Osteoblast (primary cell): Measurements from ENCODE around the gene AXIN2. TPM values are rescaled to one million over a fixed set of nuclear protein-coding genes. Genes with fewer than 3 reads are reported as not detected.
"Not testable (repeated sequence)": the region's sequence is repeated elsewhere in the genome, so short reads cannot be mapped to it uniquely, and the experiment has no call there.

ENCODE experiments used
- DNase-seq: peaks from one replicate; pipeline ENCODE4 v3.0.0; 2011; ENCODE audit warnings: low spot score, mixed read lengths; ENCODE audit not compliant: insufficient read length; ENCODE audit errors: missing footprints
- H2AFZ ChIP-seq: 2 replicates; pipeline ENCODE4 v1.6.0; 2011; ENCODE audit warnings: mild to moderate bottlenecking, low read length
- H3K27ac ChIP-seq: 2 replicates; pipeline ENCODE4 v1.5.1; 2011; ENCODE audit warnings: mild to moderate bottlenecking, low read depth, low read length, moderate library complexity
- H3K27me3 ChIP-seq: 2 replicates; pipeline ENCODE4 v1.6.0; 2012; ENCODE audit warnings: mild to moderate bottlenecking, control low read depth, inconsistent platforms, low read length, moderate library complexity; ENCODE audit not compliant: insufficient read depth
- H3K36me3 ChIP-seq: 2 replicates; pipeline ENCODE4 v1.5.1; 2011; ENCODE audit warnings: mild to moderate bottlenecking, low read length, control low read depth, moderate library complexity; ENCODE audit not compliant: insufficient read depth
- H3K4me1 ChIP-seq: 2 replicates; pipeline ENCODE4 v1.5.1; 2011; ENCODE audit warnings: mild to moderate bottlenecking, low read length, control low read depth, moderate library complexity; ENCODE audit not compliant: insufficient read depth
- H3K4me2 ChIP-seq: 2 replicates; pipeline ENCODE4 v1.6.0; 2011; ENCODE audit warnings: mild to moderate bottlenecking, low read length; ENCODE audit not compliant: insufficient read depth
- H3K4me3 ChIP-seq: fragments of 200-600 bp; sonication (generic); 3 replicates; pipeline ENCODE4 v1.5.1; 2012; ENCODE audit warnings: mild to moderate bottlenecking, low read length, inconsistent platforms; ENCODE audit not compliant: insufficient read depth
- H3K79me2 ChIP-seq: 2 replicates; pipeline ENCODE4 v1.6.0; 2012; ENCODE audit warnings: mild to moderate bottlenecking, low read length, control low read depth, inconsistent platforms; ENCODE audit not compliant: insufficient read depth
- H3K9me3 ChIP-seq: 2 replicates; pipeline ENCODE4 v1.5.1; 2011; ENCODE audit warnings: low read depth, low read length, control low read depth
- H4K20me1 ChIP-seq: 2 replicates; pipeline ENCODE4 v1.6.0; 2012; ENCODE audit warnings: mild to moderate bottlenecking, low read length, control low read depth; ENCODE audit not compliant: insufficient read depth
- CTCF ChIP-seq: IDR thresholded peaks from 2 replicates; pipeline ENCODE4 v1.5.1; 2011; ENCODE audit warnings: mild to moderate bottlenecking, low read depth, low read length, moderate library complexity; ENCODE audit errors: extremely low read depth
- total RNA-seq: library from RNA; depleted of rRNA; stranded (reverse); fragments of >200 nt; gene quantifications from 2 replicates; pipeline ENCODE4 v1.2.3, GENCODE V29; 2012

The AXIN2 gene
- total RNA-seq, 1 donor = 5.1 TPM

GRCh38 chr17:65487161-65487560 lies 74.3 kb downstream of the AXIN2 start:
- DNase-seq = no peak
- no peak for TF ChIP-seq CTCF
- H3K9me3 ChIP-seq = no peaks in the 10 kb centered on the region

GRCh38 chr17:65485388-65486299 lies 75.8 kb downstream of the AXIN2 start:
- no peaks in the 10 kb centered on the region for H3K36me3 ChIP-seq
- TF ChIP-seq CTCF = no peak

More at GRCh38 chr17:65487161-65487560, 74.3 kb downstream of the AXIN2 start:
- H3K27me3 ChIP-seq = peaks cover 17% of the 10 kb centered on the region
- H3K4me2 ChIP-seq = no peak overlapping the region
- H4K20me1 ChIP-seq = no peaks in the 10 kb centered on the region
- no peak overlapping the region for H3K4me3 ChIP-seq
- H3K27ac ChIP-seq = no peak overlapping the region
- no peaks in the 10 kb centered on the region for H3K79me2 ChIP-seq
- no peak overlapping the region for H2AFZ ChIP-seq
- no peaks in the 10 kb centered on the region for H3K36me3 ChIP-seq
- peaks cover 8% of the 10 kb centered on the region for H3K4me1 ChIP-seq

DNA sequence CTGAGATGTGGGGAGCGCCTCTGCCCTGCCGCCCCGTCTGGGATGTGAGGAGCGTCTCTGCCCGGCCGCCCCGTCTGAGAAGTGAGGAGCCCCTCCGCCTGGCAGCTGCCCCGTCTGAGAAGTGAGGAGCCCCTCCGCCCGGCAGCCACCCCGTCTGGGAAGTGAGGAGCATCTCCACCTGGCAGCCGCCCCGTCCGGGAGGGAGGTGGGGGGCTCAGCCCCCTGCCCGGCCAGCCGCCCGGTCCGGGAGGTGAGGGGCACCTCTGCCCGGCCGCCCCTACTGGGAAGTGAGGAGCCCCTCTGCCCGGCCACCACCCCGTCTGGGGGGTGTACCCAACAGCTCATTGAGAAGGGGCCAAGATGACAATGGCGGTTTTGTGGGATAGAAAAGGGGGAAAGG lies 77.0 kb downstream of the AXIN2 start:
- not testable (repeated sequence) for H2AFZ ChIP-seq, H3K27ac ChIP-seq, H3K4me2 ChIP-seq, H3K9me3 ChIP-seq, H4K20me1 ChIP-seq, H3K79me2 ChIP-seq, H3K36me3 ChIP-seq, DNase-seq, H3K4me1 ChIP-seq, H3K4me3 ChIP-seq
- H3K27me3 ChIP-seq = peaks cover 16% of the 10 kb centered on the region

More at GRCh38 chr17:65485388-65486299, 75.8 kb downstream of the AXIN2 start:
- peak; percentile 90 for DNase-seq
- H3K9me3 ChIP-seq = no peaks in the 10 kb centered on the region
- no peaks in the 10 kb centered on the region for H4K20me1 ChIP-seq
- peaks cover 16% of the 10 kb centered on the region for H3K27me3 ChIP-seq
- no peaks in the 10 kb centered on the region for H3K79me2 ChIP-seq
- no peak overlapping the region for H3K27ac ChIP-seq
- peak overlapping the region; percentile 60 for H3K4me2 ChIP-seq
- H3K4me1 ChIP-seq = peaks cover 8% of the 10 kb centered on the region
- H2AFZ ChIP-seq = no peak overlapping the region
- peak overlapping the region; percentile 13 for H3K4me3 ChIP-seq

GRCh38 chr17:65483438-65483837 lies 78.0 kb downstream of the AXIN2 start:
- H3K4me1 ChIP-seq = peaks cover 8% of the 10 kb centered on the region
- no peak overlapping the region for H3K4me3 ChIP-seq
- H3K9me3 ChIP-seq = no peaks in the 10 kb centered on the region
- no peak overlapping the region for H2AFZ ChIP-seq
- no peaks in the 10 kb centered on the region for H3K36me3 ChIP-seq
- no peak for DNase-seq
- no peak overlapping the region for H3K27ac ChIP-seq
- no peak overlapping the region for H3K4me2 ChIP-seq
- no peaks in the 10 kb centered on the region for H3K79me2 ChIP-seq
- no peaks in the 10 kb centered on the region for H4K20me1 ChIP-seq
- peaks cover 16% of the 10 kb centered on the region for H3K27me3 ChIP-seq
- TF ChIP-seq CTCF = no peak
